Activated CD8-positive, alpha-beta T cell treated with anti-CD3 and anti-CD28 coated beads for 36 hours (primary cell): ENCODE data around the gene LMAN2. TPM values are rescaled to one million over a fixed set of nuclear protein-coding genes. Genes with fewer than 3 reads are reported as not detected.

Experiments
- ATAC-seq: fragments of 200-7000 bp; cut with Tn5 transposase; one replicate; pipeline ENCODE4 v1.10.0; 2021; ENCODE audit warnings: mild to moderate bottlenecking, moderate library complexity
- CTCF ChIA-PET: fragments of 350-600 bp; sonication (Branson Sonifier 250); formaldehyde crosslinking; loops from one replicate; lab custom pipeline; 2021; ENCODE audit warnings: antibody characterized with exemption; lab: Charles Lee
- POLR2A ChIA-PET: fragments of 350-600 bp; sonication (Branson Sonifier 250); formaldehyde crosslinking; loops from one replicate; lab custom pipeline; 2021; ENCODE audit warnings: antibody characterized with exemption; lab: Charles Lee
- DNase-seq: peaks from one replicate; pipeline ENCODE4 v3.0.0-alpha.2; 2020
- H3K27ac Mint-ChIP-seq: one replicate; pipeline ENCODE4 v1.8.0; 2021; ENCODE audit warnings: mild to moderate bottlenecking, mixed read lengths
- H3K27me3 Mint-ChIP-seq: one replicate; pipeline ENCODE4 v1.8.0; 2021; ENCODE audit warnings: mixed read lengths
- H3K36me3 Mint-ChIP-seq: one replicate; pipeline ENCODE4 v1.8.0; 2021; ENCODE audit warnings: low read depth, mixed read lengths
- H3K4me1 Mint-ChIP-seq: one replicate; pipeline ENCODE4 v1.8.0; 2021; ENCODE audit warnings: low read depth, mixed read lengths
- H3K4me3 Mint-ChIP-seq: one replicate; pipeline ENCODE4 v1.8.0; 2021; ENCODE audit warnings: mild to moderate bottlenecking, moderate library complexity, mixed read lengths
- H3K9me3 Mint-ChIP-seq: one replicate; pipeline ENCODE4 v1.8.0; 2021; ENCODE audit warnings: mixed read lengths
- intact Hi-C: fragments of 100-400 bp; cut with micrococcal nuclease; formaldehyde crosslinking; loops from one replicate; pipeline ENCODE4 v1.10.0; 2022
- total RNA-seq, 2 experiments: library from RNA; stranded (reverse); gene quantifications; one replicate each; pipeline ENCODE4 v1.2.3, GENCODE V29; 2021
- TF ChIP-seq, protein P1 (sequence below): fragments of 200-600 bp; IDR thresholded peaks from one replicate; pipeline ENCODE4 v1.8.0; 2022; ENCODE audit warnings: antibody characterized with exemption, mild to moderate bottlenecking

LMAN2 gene
- total RNA-seq, 2 experiments from 2014 or later, result 79.9 to 87.5 TPM

DNA sequence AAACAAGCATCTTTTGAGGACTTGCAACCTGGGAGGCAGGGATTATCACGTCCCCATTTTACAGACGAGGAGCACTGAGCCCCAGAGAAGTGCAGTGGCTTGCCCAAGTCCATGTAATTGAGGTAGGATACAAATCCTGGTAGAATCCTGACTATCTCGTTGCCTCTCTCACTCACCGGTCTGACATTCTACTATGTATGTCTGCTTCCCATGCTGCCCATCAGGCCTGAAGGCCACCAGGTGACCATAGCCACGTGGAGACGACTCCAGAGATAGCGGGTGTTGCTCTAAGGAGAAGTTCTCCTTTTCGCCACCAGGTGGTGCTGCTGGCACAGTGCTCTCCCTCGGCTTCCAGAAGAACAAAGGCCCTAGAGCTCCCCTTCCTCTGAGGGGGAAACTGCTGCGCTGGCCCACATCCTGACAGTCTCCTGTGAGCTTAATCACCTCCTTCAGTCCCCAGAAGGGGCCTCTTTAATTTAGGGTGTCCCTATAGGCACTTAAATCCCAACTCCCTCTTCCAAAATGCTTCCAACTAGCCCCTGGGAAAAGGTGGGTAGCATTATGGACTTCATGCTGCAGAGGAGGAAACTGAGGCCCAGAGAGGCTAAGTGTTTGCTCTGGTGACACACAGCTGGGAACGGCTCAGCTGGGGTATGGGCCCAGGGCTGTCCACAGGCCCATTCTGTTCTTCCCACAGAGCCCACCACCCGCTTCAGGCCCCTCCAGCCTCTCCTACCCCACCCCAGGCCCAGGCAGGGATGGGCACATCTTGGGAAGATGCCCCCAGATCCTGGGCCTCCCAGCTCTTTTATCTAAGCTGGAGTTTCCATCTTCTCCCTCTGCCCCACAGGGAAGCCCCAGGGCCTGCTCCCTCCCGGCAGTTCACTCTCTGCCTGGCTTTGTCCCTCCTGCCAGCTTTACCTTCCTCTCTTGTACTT is 39.2 kb upstream of the LMAN2 start:
- H3K4me1 Mint-ChIP-seq, result peaks cover 36% of the 10 kb centered on the region
- peak; percentile 81 for ATAC-seq

DNA sequence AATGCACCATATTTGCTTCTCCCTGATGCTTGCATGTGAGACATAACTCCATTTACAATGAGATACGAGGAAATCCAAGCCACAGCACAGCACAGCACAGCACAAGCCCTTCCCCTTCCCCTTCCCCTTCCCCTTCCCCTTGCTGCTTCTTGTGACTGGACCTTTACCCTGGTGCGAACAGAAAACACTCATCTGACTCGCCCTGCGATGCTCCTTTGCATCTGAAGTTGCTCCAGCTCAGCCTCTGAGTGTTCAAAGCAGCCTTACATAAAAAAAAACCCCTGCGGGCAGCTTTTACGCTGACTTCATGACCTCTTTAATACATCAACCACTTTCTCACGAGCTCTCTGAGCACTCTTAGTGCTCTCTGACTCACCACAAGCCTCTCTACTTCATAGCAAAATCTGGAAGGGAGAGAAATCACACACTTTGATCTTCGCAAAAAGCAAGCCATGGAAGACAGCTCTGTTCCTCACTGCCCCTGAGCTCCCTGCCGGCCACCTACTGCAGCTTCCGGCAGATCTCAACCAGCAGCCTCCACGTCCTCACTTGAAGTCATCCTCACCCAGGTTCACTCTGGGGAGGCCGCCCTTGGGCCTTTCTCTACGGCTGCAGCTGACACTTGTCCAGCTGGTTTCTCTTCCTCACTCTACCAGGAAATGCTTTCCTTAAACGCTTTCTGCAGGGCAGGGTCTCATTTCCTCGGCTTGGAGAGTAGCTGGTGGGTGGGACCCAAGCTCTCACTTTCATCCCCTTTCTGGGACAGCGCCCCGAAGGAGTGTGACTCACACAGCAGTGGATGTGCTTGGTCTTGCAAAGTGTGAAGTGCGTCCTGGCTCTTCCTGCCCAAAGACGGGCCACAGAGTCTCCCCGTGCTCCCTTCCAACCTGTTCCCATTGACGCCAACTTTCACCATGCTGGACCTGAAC is 38.0 kb upstream of the LMAN2 start:
- DNase-seq (peak; percentile 79), ATAC-seq (peak; percentile 69)
- peak overlapping the region; percentile 76 for H3K27ac Mint-ChIP-seq
- H3K4me3 Mint-ChIP-seq, result peak overlapping the region; percentile 13
- peaks cover 42% of the 10 kb centered on the region for H3K4me1 Mint-ChIP-seq
- H3K9me3 Mint-ChIP-seq, result no peaks in the 10 kb centered on the region
- TF ChIP-seq, protein P1, sequence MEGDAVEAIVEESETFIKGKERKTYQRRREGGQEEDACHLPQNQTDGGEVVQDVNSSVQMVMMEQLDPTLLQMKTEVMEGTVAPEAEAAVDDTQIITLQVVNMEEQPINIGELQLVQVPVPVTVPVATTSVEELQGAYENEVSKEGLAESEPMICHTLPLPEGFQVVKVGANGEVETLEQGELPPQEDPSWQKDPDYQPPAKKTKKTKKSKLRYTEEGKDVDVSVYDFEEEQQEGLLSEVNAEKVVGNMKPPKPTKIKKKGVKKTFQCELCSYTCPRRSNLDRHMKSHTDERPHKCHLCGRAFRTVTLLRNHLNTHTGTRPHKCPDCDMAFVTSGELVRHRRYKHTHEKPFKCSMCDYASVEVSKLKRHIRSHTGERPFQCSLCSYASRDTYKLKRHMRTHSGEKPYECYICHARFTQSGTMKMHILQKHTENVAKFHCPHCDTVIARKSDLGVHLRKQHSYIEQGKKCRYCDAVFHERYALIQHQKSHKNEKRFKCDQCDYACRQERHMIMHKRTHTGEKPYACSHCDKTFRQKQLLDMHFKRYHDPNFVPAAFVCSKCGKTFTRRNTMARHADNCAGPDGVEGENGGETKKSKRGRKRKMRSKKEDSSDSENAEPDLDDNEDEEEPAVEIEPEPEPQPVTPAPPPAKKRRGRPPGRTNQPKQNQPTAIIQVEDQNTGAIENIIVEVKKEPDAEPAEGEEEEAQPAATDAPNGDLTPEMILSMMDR, result no peak
- ChIA-PET POLR2A (interaction anchor here (0.7 to 3.3 kb wide), 28 partner anchors 10 to 111 kb away, joined by 3 to 39 read pairs (median 5); partner anchors contain the start of genes LMAN2, MXD3, PDLIM7 and PRR7), CTCF (interaction anchor here (0.6 to 9.7 kb wide), 34 partner anchors 9 to 276 kb away, joined by 3 to 237 read pairs (median 8); partner anchors contain the start of genes LMAN2, PDLIM7, PFN3 and PRR7)
- intact Hi-C loops, result loop anchor here (2.0 to 10.0 kb wide), 2 partner anchors 75 to 107 kb away; partner anchors contain the start of genes MXD3 and PDLIM7
- no peaks in the 10 kb centered on the region for H3K36me3 Mint-ChIP-seq
- no peaks in the 10 kb centered on the region for H3K27me3 Mint-ChIP-seq

More for the DNA sequence above, 39.2 kb upstream of the LMAN2 start:
- intact Hi-C loops, result loop anchor here (2.0 to 10.0 kb wide), 2 partner anchors 76 to 106 kb away; partner anchors contain the start of genes MXD3 and PDLIM7
- Mint-ChIP-seq H3K27ac (peak overlapping the region; percentile 76), H3K27me3 (no peaks in the 10 kb centered on the region), H3K36me3 (no peaks in the 10 kb centered on the region), H3K9me3 (no peaks in the 10 kb centered on the region), H3K4me3 (peak overlapping the region; percentile 13)
- ChIA-PET POLR2A (interaction anchor here (0.6 to 3.3 kb wide), 23 partner anchors 13 to 110 kb away, joined by 3 to 39 read pairs (median 4); partner anchors contain the start of genes LMAN2, MXD3, PDLIM7 and PRR7), CTCF (interaction anchor here (0.6 to 9.7 kb wide), 55 partner anchors 10 to 286 kb away, joined by 3 to 237 read pairs (median 5); partner anchors contain the start of genes GRK6, LMAN2, PDLIM7 and PFN3)
- TF ChIP-seq, protein P1, result peak; percentile 93
- DNase-seq, result peak; percentile 96

DNA sequence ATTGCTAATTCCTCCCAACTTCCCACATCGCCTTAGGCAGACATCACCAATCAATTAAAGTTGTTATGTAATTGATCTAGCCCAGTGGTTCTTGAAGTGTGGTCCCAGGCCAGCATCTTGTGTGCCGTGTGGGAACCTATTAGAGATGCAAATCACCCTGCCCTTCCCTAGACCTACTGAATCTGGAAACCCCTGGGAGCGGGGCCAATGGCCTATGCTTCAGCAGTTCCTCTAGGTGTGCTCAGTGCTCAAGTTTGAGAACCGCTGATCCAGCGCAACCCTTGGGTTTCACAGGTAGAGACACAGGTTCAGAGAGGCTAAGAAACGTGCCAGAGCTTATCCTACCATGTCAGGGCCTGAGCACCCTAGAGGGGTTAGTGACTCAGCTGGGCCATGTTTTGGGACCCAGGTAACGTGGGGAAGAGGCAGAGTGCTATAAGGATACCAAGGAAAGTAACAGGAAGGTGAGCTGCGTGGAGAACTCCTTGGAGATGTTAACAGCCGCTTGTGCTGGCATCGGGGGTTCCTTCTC is 37.1 kb upstream of the LMAN2 start:
- CTCF ChIA-PET, result interaction anchor here (0.9 to 9.7 kb wide), 19 partner anchors 8 to 275 kb away, joined by 3 to 237 read pairs (median 15); partner anchors contain the start of genes PFN3, PRR7 and RGS14
- TF ChIP-seq, protein P1, result no peak
- H3K9me3 Mint-ChIP-seq, result no peaks in the 10 kb centered on the region
- intact Hi-C loops, result no loop called here
- H3K27me3 Mint-ChIP-seq, result no peaks in the 10 kb centered on the region
- H3K27ac Mint-ChIP-seq, result peak overlapping the region; percentile 76
- H3K4me3 Mint-ChIP-seq, result no peak overlapping the region
- H3K36me3 Mint-ChIP-seq, result no peaks in the 10 kb centered on the region
- peaks cover 42% of the 10 kb centered on the region for H3K4me1 Mint-ChIP-seq
- ATAC-seq (no peak), DNase-seq (no peak)
- POLR2A ChIA-PET, result interaction anchor here (0.7 to 3.3 kb wide), 15 partner anchors 10 to 112 kb away, joined by 3 to 39 read pairs (median 5); partner anchors contain the start of genes LMAN2 and PDLIM7

DNA sequence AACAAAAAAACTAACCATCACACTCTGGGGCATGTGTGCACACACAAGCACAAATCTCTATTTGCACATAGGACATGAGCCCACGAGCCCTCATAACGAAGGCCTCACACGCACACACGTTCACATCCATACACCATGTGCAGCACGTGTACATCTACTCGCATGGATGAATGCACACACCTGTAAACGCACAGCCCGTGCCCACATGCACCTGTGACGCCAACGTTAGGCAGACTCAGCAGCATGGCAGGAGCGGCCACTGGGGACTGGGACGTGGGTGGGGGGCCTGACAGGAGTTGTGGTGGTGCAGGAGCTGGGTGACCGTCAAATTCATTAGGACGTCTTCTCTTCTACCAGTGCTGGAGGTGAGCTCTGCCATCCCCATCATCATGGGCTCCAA is 35.9 kb upstream of the LMAN2 start:
- intact Hi-C loops, result no loop called here
- DNase-seq (no peak), ATAC-seq (no peak)
- CTCF ChIA-PET, result interaction anchor here (0.5 to 9.7 kb wide), 5 partner anchors 10 to 154 kb away, joined by 3 to 237 read pairs (median 5); partner anchors contain the start of gene PRR7
- TF ChIP-seq, protein P1, result no peak
- Mint-ChIP-seq H3K27me3 (no peaks in the 10 kb centered on the region), H3K4me1 (peaks cover 44% of the 10 kb centered on the region), H3K4me3 (no peak overlapping the region), H3K36me3 (no peaks in the 10 kb centered on the region), H3K27ac (no peak overlapping the region), H3K9me3 (no peaks in the 10 kb centered on the region)
- POLR2A ChIA-PET, result interaction anchor here (1.2 to 2.8 kb wide), 3 partner anchors 10 to 84 kb away, joined by 3 to 10 read pairs (median 5); no protein-coding TSS in a partner anchor
